OCI-LY7 (cell line): Measurements from ENCODE around the gene SEL1L2. TPM values are rescaled to one million over a fixed set of nuclear protein-coding genes. Genes with fewer than 3 reads are reported as not detected.

ENCODE experiments used
- Bru-seq: library from RNA; stranded (reverse); fragments of 400-500 nt; gene quantifications from one replicate; lab custom pipeline; 2021; lab: Mats Ljungman, UMichigan
- BruChase-seq, 2 experiments: library from RNA; stranded (reverse); fragments of 400-500 nt; gene quantifications; one replicate each; lab custom pipeline; 2021; lab: Mats Ljungman, UMichigan
- BruUV-seq: library from RNA; stranded (reverse); fragments of 400-500 nt; replicated peaks from 2 replicates; lab custom pipeline; 2021; lab: Mats Ljungman, UMichigan
- CTCF ChIA-PET: fragments of 300-600 bp; sonication (Branson Sonifier 250); formaldehyde crosslinking; loops from one replicate; lab custom pipeline; 2022; ENCODE audit warnings: antibody characterized with exemption; ENCODE audit not compliant: unreplicated experiment; lab: Charles Lee
- POLR2A ChIA-PET: fragments of 300-600 bp; sonication (Branson Sonifier 250); formaldehyde crosslinking; loops from one replicate; lab custom pipeline; 2022; ENCODE audit warnings: antibody characterized with exemption; lab: Charles Lee
- DNase-seq: peaks from one replicate; pipeline ENCODE4 v3.0.0-alpha.2; 2015; ENCODE audit warnings: low spot score
- H2AFZ ChIP-seq: fragments of 200-600 bp; sonication (generic), shearing (Covaris generic); 2 replicates; pipeline ENCODE4 v1.6.1; 2014; ENCODE audit warnings: mild to moderate bottlenecking, antibody characterized with exemption, low read length, moderate library complexity
- H3K27ac ChIP-seq: fragments of 200-600 bp; sonication (generic); 2 replicates; pipeline ENCODE4 v1.5.1; 2014; ENCODE audit warnings: mixed run types, low read depth, mild to moderate bottlenecking, moderate library complexity, low read length, inconsistent platforms; ENCODE audit not compliant: poor library complexity, severe bottlenecking
- H3K36me3 ChIP-seq: fragments of 200-600 bp; sonication (generic); 2 replicates; pipeline ENCODE4 v1.6.1; 2014; ENCODE audit warnings: mild to moderate bottlenecking, antibody characterized with exemption, low read length, moderate library complexity, mixed read lengths; ENCODE audit not compliant: insufficient read depth
- H3K4me1 ChIP-seq: fragments of 200-600 bp; sonication (generic); 2 replicates; pipeline ENCODE4 v1.5.1; 2014; ENCODE audit warnings: mild to moderate bottlenecking, low read length; ENCODE audit not compliant: insufficient read depth, poor library complexity, severe bottlenecking
- H3K4me2 ChIP-seq: fragments of 200-600 bp; sonication (generic); 2 replicates; pipeline ENCODE4 v1.6.1; 2014; ENCODE audit warnings: mild to moderate bottlenecking, low read length
- H3K4me3 ChIP-seq: fragments of 200-600 bp; sonication (generic); 2 replicates; pipeline ENCODE4 v1.5.1; 2014; ENCODE audit warnings: mild to moderate bottlenecking, low read depth, low read length; ENCODE audit not compliant: poor library complexity, severe bottlenecking
- H3K79me2 ChIP-seq: fragments of 200-600 bp; sonication (generic); 2 replicates; pipeline ENCODE4 v1.6.1; 2016; ENCODE audit warnings: low read depth, mild to moderate bottlenecking, low read length, moderate library complexity, mixed read lengths; ENCODE audit not compliant: insufficient read depth
- H3K9me2 ChIP-seq: fragments of 200-600 bp; sonication (generic); 2 replicates; pipeline ENCODE4 v1.6.1; 2016; ENCODE audit warnings: mild to moderate bottlenecking, low read length, mixed read lengths; ENCODE audit not compliant: insufficient read depth
- H3K9me3 ChIP-seq: fragments of 200-600 bp; sonication (generic); 2 replicates; pipeline ENCODE4 v1.6.1; 2014; ENCODE audit warnings: mild to moderate bottlenecking, mixed run types, low read length, mixed read lengths
- H4K20me1 ChIP-seq: fragments of 200-600 bp; sonication (generic); 2 replicates; pipeline ENCODE4 v1.6.1; 2014; ENCODE audit warnings: mild to moderate bottlenecking, antibody characterized with exemption, low read length, moderate library complexity, mixed read lengths; ENCODE audit not compliant: insufficient read depth
- CTCF ChIP-seq: fragments of 200-600 bp; sonication (generic); conservative IDR thresholded peaks from 2 replicates; pipeline ENCODE4 v1.5.1; 2014; ENCODE audit warnings: mild to moderate bottlenecking, antibody characterized with exemption, low read length, moderate library complexity, mixed read lengths
- EZH2phosphoT487 ChIP-seq: fragments of 200-600 bp; sonication (generic); IDR thresholded peaks from 2 replicates; pipeline ENCODE4 v1.6.1; 2018; ENCODE audit warnings: low read depth, borderline replicate concordance, mild to moderate bottlenecking, mixed run types, antibody characterized with exemption, low read length, moderate library complexity, mixed read lengths
- intact Hi-C: fragments of 100-400 bp; cut with micrococcal nuclease; formaldehyde crosslinking; loops from one replicate; pipeline ENCODE4 v1.10.0; 2022; ENCODE audit not compliant: unreplicated experiment
- long read RNA-seq: library from polyadenylated mRNA; stranded (forward); transcript quantifications from one replicate; pipeline ENCODE4 v2.0.0, GENCODE V29; 2022
- total RNA-seq, 2 experiments: library from RNA; depleted of rRNA in 1 of 2; stranded (reverse); fragments of >200 nt in 1 of 2; shearing (Covaris generic) in 1 of 2; gene quantifications; 2 replicates each; pipeline ENCODE4 v1.2.3, GENCODE V29; 2014 to 2022

Gene SEL1L2
- total RNA-seq (2014; rRNA removed; shearing (Covaris generic)): not detected in 2 replicates
- not detected in 2 replicates for total RNA-seq (2022)
- not detected for Bru-seq, nascent RNA
- BruChase-seq, experiment 1, labeled RNA remaining after a 6-hour chase: percentile 1 among the genes with signal in this experiment
- not detected for BruChase-seq, experiment 2, labeled RNA remaining after a 2-hour chase
- long read RNA-seq: 0 reads

GRCh38 chr20:13990465-13990864 lies at the start of gene SEL1L2:
TSS of gene SEL1L2 (minus strand) at chr20:13990614. CDS start at chr20:13990534, 80 bp downstream.
- CTCF ChIA-PET: no interaction called here
- BruUV-seq: no TSS peak
- DNase-seq: no peak
- Histone ChIP-seq H3K79me2 (no peaks in the 10 kb centered on the region), H3K4me3 (no peak within 1 kb of the TSS), H3K4me1 (no peaks in the 10 kb centered on the region), H4K20me1 (no peaks in the 10 kb centered on the region), H2AFZ (no peak within 1 kb of the TSS), H3K27ac (no peak within 1 kb of the TSS), H3K36me3 (no peaks in the 10 kb centered on the region), H3K9me2 (no peaks in the 10 kb centered on the region), H3K4me2 (no peak within 1 kb of the TSS), H3K9me3 (peaks cover 8% of the 10 kb centered on the region; the same call in 1 of the 2 replicates)
- TF ChIP-seq EZH2phosphoT487 (no peak), CTCF (no peak)
- POLR2A ChIA-PET: no interaction called here
- intact Hi-C loops: no loop called here

- no TSS peak for BruUV-seq
- TF ChIP-seq EZH2phosphoT487 (no peak), CTCF (no peak)
- intact Hi-C loops: no loop called here
Measured at GRCh38 chr20:14036567-14036966, 46.2 kb upstream of the SEL1L2 start.

GRCh38 chr20:14033310-14033709 lies 42.9 kb upstream of the SEL1L2 start:
- no peak for DNase-seq
- BruUV-seq: no TSS peak
- ChIA-PET CTCF (no interaction called here), POLR2A (interaction anchor here (0.7 kb wide), 1 partner anchor 102 kb away, joined by 3 read pairs; no protein-coding TSS in a partner anchor)
- Histone ChIP-seq H3K4me1 (no peaks in the 10 kb centered on the region), H3K79me2 (no peaks in the 10 kb centered on the region), H3K4me2 (no peak overlapping the region), H3K4me3 (no peak overlapping the region), H3K9me2 (no peaks in the 10 kb centered on the region), H4K20me1 (no peaks in the 10 kb centered on the region), H3K27ac (no peak overlapping the region), H3K36me3 (no peaks in the 10 kb centered on the region), H3K9me3 (no peaks in the 10 kb centered on the region), H2AFZ (no peak overlapping the region)
- intact Hi-C loops: no loop called here
- TF ChIP-seq CTCF (no peak), EZH2phosphoT487 (no peak)

More at GRCh38 chr20:14036567-14036966, 46.2 kb upstream of the SEL1L2 start:
- CTCF ChIA-PET: no interaction called here
- Histone ChIP-seq H3K4me1 (no peaks in the 10 kb centered on the region), H3K79me2 (no peaks in the 10 kb centered on the region), H3K4me2 (no peak overlapping the region), H4K20me1 (no peaks in the 10 kb centered on the region), H3K4me3 (no peak overlapping the region), H3K36me3 (no peaks in the 10 kb centered on the region), H3K9me3 (no peaks in the 10 kb centered on the region), H3K9me2 (no peaks in the 10 kb centered on the region), H2AFZ (no peak overlapping the region), H3K27ac (no peak overlapping the region)
- DNase-seq: no peak
- POLR2A ChIA-PET: interaction anchor here (0.7 kb wide), 1 partner anchor 154 kb away, joined by 5 read pairs; no protein-coding TSS in a partner anchor
